ENCODE data around the gene CAPN13.

The CAPN13 gene

GRCh38 chr2:30722936-30723725, 84.1 kb downstream of the CAPN13 start:
- DNase-seq = no peak

GRCh38 chr2:30721668-30722647, 85.3 kb downstream of the CAPN13 start:
- no peak for DNase-seq

- no peak for DNase-seq
Observed at GRCh38 chr2:30721241-30721640, 86.0 kb downstream of the CAPN13 start.

GRCh38 chr2:30717081-30717650, 90.1 kb downstream of the CAPN13 start:
- DNase-seq = no peak

- DNase-seq = no peak
Observed at GRCh38 chr2:30716123-30716900, 90.9 kb downstream of the CAPN13 start.

- no peak for DNase-seq
Observed at GRCh38 chr2:30714811-30715709, 92.2 kb downstream of the CAPN13 start.

GRCh38 chr2:30713698-30714097, 93.5 kb downstream of the CAPN13 start:
- DNase-seq = no peak

- peak; percentile 72 for DNase-seq
Observed at GRCh38 chr2:30711646-30712085, 95.6 kb downstream of the CAPN13 start.

- DNase-seq = no peak
Observed at GRCh38 chr2:30710461-30710860, 96.8 kb downstream of the CAPN13 start.

- no peak for DNase-seq
Observed at GRCh38 chr2:30710016-30710415, 97.2 kb downstream of the CAPN13 start.

GRCh38 chr2:30709516-30709915, 97.7 kb downstream of the CAPN13 start:
- DNase-seq = no peak

- no peak for DNase-seq
Observed at GRCh38 chr2:30708491-30709290, 98.6 kb downstream of the CAPN13 start.

- no peak for DNase-seq
Observed at GRCh38 chr2:30707304-30707903, 99.8 kb downstream of the CAPN13 start.

- peak; percentile 44 for DNase-seq
Observed at GRCh38 chr2:30706534-30707303, 100.5 kb downstream of the CAPN13 start.

GRCh38 chr2:30705711-30706533, 101.3 kb downstream of the CAPN13 start:
- DNase-seq = no peak

- no peak for DNase-seq
Observed at GRCh38 chr2:30705056-30705455, 102.2 kb downstream of the CAPN13 start.

GRCh38 chr2:30704309-30705020, 102.8 kb downstream of the CAPN13 start:
- no peak for DNase-seq

- no peak for DNase-seq
Observed at GRCh38 chr2:30702694-30703093, 104.6 kb downstream of the CAPN13 start.
